HepG2 (cell line): ENCODE results near the gene SIN3A. TPM values are rescaled to one million over a fixed set of nuclear protein-coding genes. Genes with fewer than 3 reads are reported as not detected.

Experiments
- ASH2L ChIP-seq: fragments of 300-600, 200-600 bp; sonication (generic); IDR thresholded peaks from 2 replicates; pipeline ENCODE4 v1.7.0; 2017; ENCODE audit warnings: low read depth, mild to moderate bottlenecking, moderate library complexity, mixed read lengths, low read length; ENCODE audit not compliant: insufficient read length
- E2F2 ChIP-seq: sonication (generic); formaldehyde crosslinking; IDR thresholded peaks from 2 replicates; pipeline ENCODE4 v1.4.0; 2020; ENCODE audit warnings: missing genetic modification reagents, borderline replicate concordance
- ELF1 ChIP-seq: sonication (generic); formaldehyde crosslinking; IDR thresholded peaks from 2 replicates; pipeline ENCODE4 v1.4.0; 2020; ENCODE audit warnings: missing genetic modification reagents
- FOSL2 ChIP-seq: sonication (generic); formaldehyde crosslinking; IDR thresholded peaks from 2 replicates; pipeline ENCODE4 v1.4.0; 2020; ENCODE audit warnings: missing genetic modification reagents
- FOXM1 ChIP-seq: sonication (generic); formaldehyde crosslinking; IDR thresholded peaks from 2 replicates; pipeline ENCODE4 v1.5.0; 2020; ENCODE audit warnings: missing genetic modification reagents
- HDAC1 ChIP-seq: sonication (generic); formaldehyde crosslinking; IDR thresholded peaks from 2 replicates; pipeline ENCODE4 v1.5.1; 2020; ENCODE audit warnings: mild to moderate bottlenecking, missing genetic modification reagents
- HINFP ChIP-seq: sonication (generic); formaldehyde crosslinking; IDR thresholded peaks from 2 replicates; pipeline ENCODE4 v1.4.0; 2020; ENCODE audit warnings: low read depth, mild to moderate bottlenecking, missing genetic modification reagents
- HNRNPLL ChIP-seq: fragments of 200-400 bp; formaldehyde crosslinking; IDR thresholded peaks from 2 replicates; pipeline ENCODE4 v1.6.1; 2017; ENCODE audit warnings: mild to moderate bottlenecking, low read depth, low read length; ENCODE audit not compliant: poor library complexity, severe bottlenecking
- IRF2 ChIP-seq: IDR thresholded peaks from 2 replicates; pipeline ENCODE4 v1.6.1; 2018; ENCODE audit warnings: missing genetic modification reagents, missing compliant biosample characterization
- IRF9 ChIP-seq: sonication (generic); formaldehyde crosslinking; IDR thresholded peaks from 2 replicates; pipeline ENCODE4 v1.8.0; 2022; ENCODE audit warnings: missing genetic modification reagents, mild to moderate bottlenecking, borderline replicate concordance
- KDM1A ChIP-seq: IDR thresholded peaks from 2 replicates; pipeline ENCODE4 v1.6.1; 2016; ENCODE audit warnings: missing compliant biosample characterization
- SPEN ChIP-seq: sonication (generic); formaldehyde crosslinking; IDR thresholded peaks from 2 replicates; pipeline ENCODE4 v1.5.1; 2020; ENCODE audit warnings: low read depth, mild to moderate bottlenecking, missing genetic modification reagents
- THAP9 ChIP-seq: sonication (generic); formaldehyde crosslinking; IDR thresholded peaks from 2 replicates; pipeline ENCODE4; 2020; ENCODE audit warnings: missing genetic modification reagents, mild to moderate bottlenecking, borderline replicate concordance
- TMF1 ChIP-seq: sonication (generic); formaldehyde crosslinking; IDR thresholded peaks from 2 replicates; pipeline ENCODE4 v1.8.1; 2022; ENCODE audit warnings: low read depth, missing genetic modification reagents
- ZMYM4 ChIP-seq: sonication (generic); formaldehyde crosslinking; IDR thresholded peaks from 2 replicates; pipeline ENCODE4 v1.8.1; 2023; ENCODE audit warnings: mild to moderate bottlenecking, missing genetic modification reagents
- ZNF230 ChIP-seq: sonication (generic); formaldehyde crosslinking; IDR thresholded peaks from 2 replicates; pipeline ENCODE4 v1.4.0; 2020; ENCODE audit warnings: mild to moderate bottlenecking, missing genetic modification reagents
- ZNF382 ChIP-seq: sonication (generic); formaldehyde crosslinking; IDR thresholded peaks from 2 replicates; pipeline ENCODE4 v1.5.0; 2020; ENCODE audit warnings: missing genetic modification reagents, mild to moderate bottlenecking, borderline replicate concordance
- ZNF639 ChIP-seq: conservative IDR thresholded peaks from 2 replicates; pipeline ENCODE4 v1.6.1; 2018; ENCODE audit warnings: missing genetic modification reagents
- ZNF703 ChIP-seq: sonication (generic); formaldehyde crosslinking; IDR thresholded peaks from 2 replicates; pipeline ENCODE4 v1.5.1; 2020; ENCODE audit warnings: missing genetic modification reagents, mild to moderate bottlenecking, moderate library complexity, borderline replicate concordance
- ZNF749 ChIP-seq: sonication (generic); formaldehyde crosslinking; IDR thresholded peaks from 2 replicates; pipeline ENCODE4 v1.8.0; 2022; ENCODE audit warnings: mild to moderate bottlenecking, missing genetic modification reagents, moderate library complexity, borderline replicate concordance
- ZNF75D ChIP-seq: sonication (generic); formaldehyde crosslinking; IDR thresholded peaks from 2 replicates; pipeline ENCODE4 v1.8.1; 2023; ENCODE audit warnings: missing genetic modification reagents, mild to moderate bottlenecking, borderline replicate concordance
- polyA plus RNA-seq, 8 experiments: library from polyadenylated mRNA; depleted of rRNA in 3 of 8; stranded (reverse) in 7 of 8; unstranded in 1 of 8; fragments of >200 nt; fragmentation: Illumina TruSeq in 4 of 8; extraction: Trizol in 4 of 8; gene quantifications; 2 replicates each; pipeline versions ENCODE4 v1.2.1 to v1.2.3, GENCODE V29; 2011 to 2016; ENCODE audit warnings: low read depth in 4 of 8, missing spikeins in 1 of 8, mixed read lengths in 1 of 8; ENCODE audit not compliant: insufficient read depth in 1 of 8
- total RNA-seq, 5 experiments: library from RNA; depleted of rRNA; stranded (reverse); fragments of >200 nt; fragmentation: Illumina TruSeq; extraction: Trizol; gene quantifications; 2 replicates each; pipeline ENCODE4 v1.2.3, GENCODE V29; 2016; ENCODE audit warnings: low read depth in 1 of 5

SIN3A gene
- total and polyA plus RNA-seq, 2 of the 13 experiments (the other 11 are each of a cell fraction or from before 2014, with no cell fraction given) = 16.1 to 28.1 TPM

GRCh38 chr15:75347222-75348033, 104.1 kb downstream of the SIN3A start (continued):
- TF ChIP-seq HDAC1 (CRISPR knock-in tag) (peak; percentile 45), ZNF639 (CRISPR knock-in tag) (no peak), TMF1 (CRISPR knock-in tag) (no peak), FOXM1 (CRISPR knock-in tag) (no peak), FOSL2 (CRISPR knock-in tag) (no peak), ZMYM4 (peak; percentile 26; the same call in 1 of the 2 replicates), HNRNPLL (peak; percentile 87), E2F2 (CRISPR knock-in tag) (no peak), HINFP (CRISPR knock-in tag) (no peak), ASH2L (peak; percentile 37), SPEN (CRISPR knock-in tag) (peak; percentile 53; the same call in 1 of the 2 replicates), ELF1 (CRISPR knock-in tag) (peak; percentile 39; the same call in 1 of the 2 replicates), ZNF75D (no peak), ZNF749 (peak; percentile 71; the same call in 1 of the 2 replicates), ZNF703 (0 out of 2 replicates have a peak, but pooled peaks have one; percentile 62), IRF2 (CRISPR knock-in tag) (peak; percentile 49), THAP9 (peak; percentile 82; the same call in 1 of the 2 replicates), ZNF230 (CRISPR knock-in tag) (no peak; the same call in 1 of the 2 replicates), ZNF382 (no peak), KDM1A (CRISPR knock-in tag) (no peak), IRF9 (no peak)
